Heart left ventricle (tissue), 16 donors: ENCODE data around the gene ZNF423. TPM values are rescaled to one million over a fixed set of nuclear protein-coding genes. Genes with fewer than 3 reads are reported as not detected.
A peak's percentile ranks its signal among the peaks of the same experiment; 100 is the strongest.

Experiments used
- ATAC-seq, 4 donors: fragments of 200-7000 bp; cut with Tn5 transposase; one replicate each; pipeline ENCODE4 v1.9.1; 2020 to 2022; ENCODE audit warnings: moderate library complexity in 4 of 4, mild to moderate bottlenecking in 3 of 4, moderate number of reproducible peaks in 1 of 4
- DNase-seq, 5 donors: peaks; one replicate each; pipeline ENCODE4 v3.0.0-alpha.2; 2020
- H3K27ac ChIP-seq, 12 donors: fragments of 200-600 bp; sonication (generic) in 4 of 12; one replicate each; pipeline versions ENCODE4 v1.5.0 to v1.8.0; 2016 to 2022; ENCODE audit warnings: mild to moderate bottlenecking in 2 of 12
- H3K27me3 ChIP-seq, 9 donors: fragments of 200-600 bp; sonication (generic) in 2 of 9; one replicate each; pipeline versions ENCODE4 v1.5.1 to v1.8.0; 2016 to 2022; ENCODE audit warnings: mild to moderate bottlenecking in 3 of 9
- H3K36me3 ChIP-seq, 9 donors: fragments of 200-600 bp; sonication (generic) in 2 of 9; one replicate each; pipeline versions ENCODE4 v1.5.0 to v1.8.0; 2018 to 2022; ENCODE audit warnings: mild to moderate bottlenecking in 2 of 9
- H3K4me1 ChIP-seq, 12 donors: fragments of 200-600 bp; sonication (generic) in 4 of 12; one replicate each; pipeline versions ENCODE4 v1.5.0 to v1.8.0; 2016 to 2022; ENCODE audit warnings: mild to moderate bottlenecking in 3 of 12
- H3K4me3 ChIP-seq, 12 donors: fragments of 200-600 bp; sonication (generic) in 4 of 12; one replicate each; pipeline versions ENCODE4 v1.5.0 to v1.8.0; 2017 to 2022; ENCODE audit warnings: mild to moderate bottlenecking in 9 of 12, moderate library complexity in 4 of 12
- H3K9me3 ChIP-seq, 12 donors: fragments of 200-600 bp; sonication (generic) in 4 of 12; one replicate each; pipeline versions ENCODE4 v1.5.0 to v1.8.0; 2016 to 2022; ENCODE audit warnings: mild to moderate bottlenecking in 1 of 12
- POLR2A ChIP-seq, 2 donors: fragments of 450-650 bp; IDR thresholded peaks; one replicate each; pipeline ENCODE4 v1.6.1; 2017; ENCODE audit warnings: antibody characterized with exemption in 2 of 2, mild to moderate bottlenecking in 2 of 2, moderate library complexity in 2 of 2
- WGBS, 4 donors: extraction: QIAGEN DNeasy Blood & Tissue Kit in 2 of 4; methylation state at CpG; one replicate each; pipeline versions ENCODE4 v1.1.5 to v1.1.7; 2013 to 2018; 5-methylcytosine and 5-hydroxymethylcytosine counted together
- intact Hi-C, 10 donors: fragments of 100-400 bp; cut with DNase I; formaldehyde crosslinking; loops; one replicate each; pipeline versions ENCODE4 v1.11.1 to v1.14.2; 2022
- polyA plus RNA-seq, 2 donors: library from polyadenylated mRNA; stranded (reverse); fragments of 200-250 nt; gene quantifications; one replicate each; pipeline ENCODE4 v1.2.3, GENCODE V29; 2013
- total RNA-seq, 9 donors: library from RNA; depleted of rRNA in 2 of 9; stranded (reverse); fragments of >200 nt in 2 of 9; fragmentation: NEBNext Ultra II Directional in 3 of 9; extraction: Animal tissue kit (Norgen Biotek cat#: 25700) in 3 of 9; gene quantifications; one replicate each; pipeline versions ENCODE4 v1.1.0 to v1.2.4, GENCODE V29; 2016 to 2023
- TF ChIP-seq, protein P1 (sequence below), 12 donors: fragments of 200-600 bp; sonication (generic) in 4 of 12; IDR thresholded peaks; one replicate each; pipeline versions ENCODE4 v1.5.0 to v1.8.0; 2018 to 2022; ENCODE audit warnings: antibody characterized with exemption in 12 of 12, mild to moderate bottlenecking in 5 of 12
- donor health status: ischemic (EF 13 %, LVEDD 7.1; RV severe dilation, severe dysfunction).
- donor health status: healthy with polysubstance abuse.
- donor health status: DM: no; HTN: yes; CAD: no.
- donor health status: DM: no; HTN: no; CAD: no.
- donor health status: ischemic (EF 25% LVEDD 6.9; RV normal size, moderate dysfunction).
- donor health status: ischemic (EF 25% LVEDD 5.7; RV mildly dilated, moderate dysfunction).
- donor health status: healthy.
- donor health status: DM: yes; HTN: yes; CAD: no.
- donor health status: ischemic (EF 35%, LVEDD 5.7; RV mildly dilated, moderate dysfunction).
- donor health status: nonischemic (EF 11% LVEDD 7.7; RV severe dilation, severe dysfunction).
- donor health status: DM: yes; HTN: yes; CAD: no.
- donor health status: PGD.
- donor health status: ischemic (EF 29% LVEDD 5.4; RV normal size, mild dysfunction).
- donor health status: nonischemic (EF 23%, LVEDD 6.1; RV moderate dilation, normal function).

ZNF423 gene
- total and polyA plus RNA-seq, 11 donors = 1.8 to 10.4 (median 5.7) TPM

DNA sequence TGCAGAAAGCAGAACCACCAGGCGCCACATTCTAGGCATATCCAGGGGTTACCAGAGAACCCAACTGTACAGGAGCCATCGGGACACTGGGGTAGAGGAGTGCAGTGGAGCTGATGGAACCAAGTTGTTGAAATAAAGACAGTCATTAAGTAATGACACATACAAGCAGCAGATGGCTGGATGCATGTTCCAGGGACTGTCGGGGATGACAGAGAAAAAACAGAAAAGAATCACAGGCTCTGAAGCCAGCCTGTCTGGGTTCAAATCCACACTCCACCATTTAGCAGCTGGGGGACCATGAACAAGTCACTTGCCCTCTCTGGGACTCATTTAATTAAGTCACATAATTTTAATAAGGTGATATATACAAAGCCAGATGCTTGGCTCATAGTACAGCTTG, 117.1 kb downstream of the ZNF423 start:
- no peaks in the 10 kb centered on the region for H3K27me3 ChIP-seq
- TF ChIP-seq, protein P1, sequence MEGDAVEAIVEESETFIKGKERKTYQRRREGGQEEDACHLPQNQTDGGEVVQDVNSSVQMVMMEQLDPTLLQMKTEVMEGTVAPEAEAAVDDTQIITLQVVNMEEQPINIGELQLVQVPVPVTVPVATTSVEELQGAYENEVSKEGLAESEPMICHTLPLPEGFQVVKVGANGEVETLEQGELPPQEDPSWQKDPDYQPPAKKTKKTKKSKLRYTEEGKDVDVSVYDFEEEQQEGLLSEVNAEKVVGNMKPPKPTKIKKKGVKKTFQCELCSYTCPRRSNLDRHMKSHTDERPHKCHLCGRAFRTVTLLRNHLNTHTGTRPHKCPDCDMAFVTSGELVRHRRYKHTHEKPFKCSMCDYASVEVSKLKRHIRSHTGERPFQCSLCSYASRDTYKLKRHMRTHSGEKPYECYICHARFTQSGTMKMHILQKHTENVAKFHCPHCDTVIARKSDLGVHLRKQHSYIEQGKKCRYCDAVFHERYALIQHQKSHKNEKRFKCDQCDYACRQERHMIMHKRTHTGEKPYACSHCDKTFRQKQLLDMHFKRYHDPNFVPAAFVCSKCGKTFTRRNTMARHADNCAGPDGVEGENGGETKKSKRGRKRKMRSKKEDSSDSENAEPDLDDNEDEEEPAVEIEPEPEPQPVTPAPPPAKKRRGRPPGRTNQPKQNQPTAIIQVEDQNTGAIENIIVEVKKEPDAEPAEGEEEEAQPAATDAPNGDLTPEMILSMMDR (IDR thresholded peaks at IDR 0.05) = no peak
- no peak for TF ChIP-seq POLR2A (IDR thresholded peaks at IDR 0.05)
- peaks cover 0 to 12% (median 0%) of the 10 kb centered on the region in 12 donors for H3K4me1 ChIP-seq
- ATAC-seq (no peak), DNase-seq (no peak)
- H3K36me3 ChIP-seq = no peaks in the 10 kb centered on the region
- H3K4me3 ChIP-seq = no peak overlapping the region
- no peak overlapping the region for H3K27ac ChIP-seq
- WGBS, 4 donors = 91 to 97% (median 93%) methylated on average over 3 of the region's 3 CpGs
- intact Hi-C loops = no loop called here
- no peaks in the 10 kb centered on the region for H3K9me3 ChIP-seq

DNA sequence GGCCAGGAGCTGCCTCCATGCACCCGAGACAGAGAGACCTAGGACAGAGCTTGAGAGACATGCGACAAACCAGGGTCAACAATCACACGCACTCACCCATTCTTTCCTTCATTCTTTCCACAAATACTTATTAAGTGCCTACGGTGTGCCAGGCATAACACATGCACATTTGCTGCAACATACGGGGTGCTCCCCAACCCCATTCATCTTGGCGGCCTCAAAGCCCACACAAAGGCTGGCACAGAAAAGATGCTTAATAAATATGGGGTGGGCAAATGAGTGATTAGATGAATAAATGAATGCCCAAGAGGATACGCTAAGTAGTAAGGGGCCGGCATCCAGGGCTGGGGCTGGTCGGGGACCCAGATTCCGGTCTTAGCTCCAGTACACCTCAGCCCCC, 117.9 kb downstream of the ZNF423 start:
- intact Hi-C loops = no loop called here
- no peaks in the 10 kb centered on the region for H3K9me3 ChIP-seq
- DNase-seq = no peak
- WGBS, 4 donors = 96 to 97% (median 97%) methylated on average over 10 of the region's 10 CpGs
- TF ChIP-seq, protein P1 (IDR thresholded peaks at IDR 0.05) = no peak
- TF ChIP-seq POLR2A (IDR thresholded peaks at IDR 0.05) = no peak
- no peaks in the 10 kb centered on the region for H3K27me3 ChIP-seq
- H3K36me3 ChIP-seq = no peaks in the 10 kb centered on the region
- H3K27ac ChIP-seq = no peak overlapping the region
- no peak overlapping the region for H3K4me3 ChIP-seq
- H3K4me1 ChIP-seq = peaks cover 0 to 12% (median 0%) of the 10 kb centered on the region in 12 donors
- no peak for ATAC-seq

DNA sequence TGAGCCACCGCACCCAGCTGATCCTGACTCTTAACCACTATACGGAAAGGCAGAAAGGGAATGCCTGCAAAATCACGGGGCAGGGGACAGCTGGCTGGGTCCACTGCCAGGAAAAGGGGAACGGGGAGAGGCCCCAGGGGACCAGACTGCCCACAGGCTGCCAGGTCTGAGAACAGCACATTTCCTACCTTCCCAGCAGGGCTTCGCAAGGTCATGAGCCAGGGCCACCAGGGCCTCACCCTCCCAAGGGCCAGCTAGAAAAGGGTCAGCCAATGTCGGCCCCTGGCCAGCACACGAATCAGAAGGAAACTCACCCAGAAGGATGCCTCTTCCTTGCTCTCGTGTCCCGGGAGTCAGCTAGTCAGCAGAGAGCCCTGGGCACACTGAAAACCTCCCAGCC, 118.4 kb downstream of the ZNF423 start:
- H3K27ac ChIP-seq = no peak overlapping the region
- H3K36me3 ChIP-seq = no peaks in the 10 kb centered on the region
- H3K4me3 ChIP-seq = no peak overlapping the region
- ATAC-seq (no peak), DNase-seq (no peak)
- WGBS, 4 donors = 68 to 88% (median 82%) methylated on average over 5 to 9 of the region's 9 CpGs
- no peak for TF ChIP-seq POLR2A (IDR thresholded peaks at IDR 0.05)
- TF ChIP-seq, protein P1 (IDR thresholded peaks at IDR 0.05) = no peak
- intact Hi-C loops = no loop called here
- no peaks in the 10 kb centered on the region for H3K27me3 ChIP-seq
- peaks cover 0 to 2% (median 0%) of the 10 kb centered on the region in 12 donors for H3K9me3 ChIP-seq
- peaks cover 0 to 12% (median 0%) of the 10 kb centered on the region in 12 donors for H3K4me1 ChIP-seq

DNA sequence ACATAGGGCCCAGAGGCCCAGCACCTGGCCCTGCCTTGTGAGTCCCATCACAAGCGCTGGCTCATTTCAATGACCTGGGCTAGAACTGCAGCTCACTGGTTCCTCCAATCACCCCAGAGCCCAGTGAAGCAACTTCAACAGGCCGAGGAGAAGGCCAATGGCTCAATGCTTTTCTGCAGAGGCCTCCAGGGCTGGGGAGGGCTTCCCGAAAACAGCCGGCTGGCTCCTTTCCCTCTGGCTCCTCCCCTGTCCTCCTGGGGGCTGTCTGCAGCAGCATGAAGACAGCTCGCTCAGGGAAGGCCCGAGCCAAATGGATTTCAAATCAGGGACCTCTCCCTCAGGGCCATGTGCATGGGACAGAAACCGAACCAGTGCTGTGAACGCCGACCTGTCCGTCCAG, 121.6 kb downstream of the ZNF423 start:
- peaks cover 0 to 12% (median 0%) of the 10 kb centered on the region in 12 donors for H3K4me1 ChIP-seq
- DNase-seq (peak in 4 of 5 donors; percentile 18 to 64 (median 36)), ATAC-seq (peak in 2 of 4 donors; percentile 34 to 62)
- H3K4me3 ChIP-seq = no peak overlapping the region
- H3K27ac ChIP-seq = no peak overlapping the region
- H3K27me3 ChIP-seq = no peaks in the 10 kb centered on the region
- 63 to 72% (median 65%) methylated on average over 6 to 10 of the region's 10 CpGs for WGBS, 4 donors
- intact Hi-C loops = no loop called here
- H3K36me3 ChIP-seq = peaks cover 0 to 14% (median 0%) of the 10 kb centered on the region in 9 donors
- peaks cover 0 to 17% (median 9%) of the 10 kb centered on the region in 12 donors for H3K9me3 ChIP-seq
- no peak for TF ChIP-seq POLR2A (IDR thresholded peaks at IDR 0.05)
